ENCODE results near the gene GNL3.
"Not testable (repeated sequence)": the region's sequence is repeated elsewhere in the genome, so short reads cannot be mapped to it uniquely, and the experiment has no call there.

The GNL3 gene

DNA sequence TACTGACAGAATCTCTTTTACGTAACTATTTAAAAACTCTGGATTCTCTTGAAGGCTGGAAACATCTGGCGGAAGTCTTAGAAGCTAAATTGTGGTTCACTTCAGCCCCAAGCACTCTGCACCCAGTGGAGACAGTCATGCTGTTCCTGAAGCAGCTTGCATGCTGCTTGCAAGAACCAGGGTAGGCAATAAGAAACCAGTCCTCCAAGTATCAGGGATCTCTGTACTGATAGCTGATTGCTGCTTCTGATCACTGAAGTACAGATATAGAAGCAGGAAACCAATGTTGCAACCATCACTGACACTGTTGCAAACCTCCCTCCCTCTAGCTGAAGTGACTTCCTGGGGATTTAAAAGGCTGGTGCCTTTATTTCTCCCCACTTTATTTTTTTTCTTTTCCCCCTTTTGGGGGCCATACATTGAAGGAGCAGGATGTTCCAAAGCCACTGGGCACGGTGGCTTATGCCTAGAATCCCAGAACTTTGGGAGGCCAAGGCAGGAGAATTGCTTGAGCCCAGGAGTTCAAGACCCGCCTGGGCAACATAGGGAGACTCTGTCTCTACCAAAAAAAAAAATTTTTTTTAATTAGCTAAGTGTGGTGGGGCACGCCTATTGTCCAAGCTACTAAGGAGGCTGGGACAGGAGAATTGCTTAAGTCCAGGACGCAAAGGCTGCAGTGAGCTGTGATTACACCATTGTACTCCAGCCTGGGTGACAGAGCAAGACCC is 35.3 kb downstream of the GNL3 start:
- no peak overlapping the region for H3K9ac ChIP-seq (ENCODE audit: low read depth, low read length)

DNA sequence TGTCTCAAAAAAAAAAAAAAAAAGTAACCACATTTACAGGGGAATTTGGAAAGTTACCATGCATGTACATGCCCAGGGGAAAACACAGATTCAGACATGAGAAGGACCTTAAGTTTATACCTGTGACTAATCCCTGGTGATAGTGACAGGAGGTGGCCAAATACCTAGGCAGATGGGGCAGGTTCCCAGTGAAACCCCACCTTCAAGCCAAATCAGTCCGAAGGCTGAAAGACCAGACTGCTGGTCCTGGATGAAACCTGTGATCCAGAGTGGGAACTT is 35.8 kb downstream of the GNL3 start:
- H3K9me3 ChIP-seq (ENCODE audit: control insufficient read depth, insufficient read depth, low read length), result no peaks in the 10 kb centered on the region
- H3K4me1 ChIP-seq (ENCODE audit: insufficient read depth, low read length), result no peaks in the 10 kb centered on the region
- no peaks in the 10 kb centered on the region for H3K36me3 ChIP-seq (ENCODE audit: insufficient read depth, low read length)
- no peak overlapping the region for H3K9ac ChIP-seq (ENCODE audit: low read depth, low read length)

More for the DNA sequence above, 35.3 kb downstream of the GNL3 start:
- no peaks in the 10 kb centered on the region for H3K9me3 ChIP-seq (ENCODE audit: control insufficient read depth, insufficient read depth, low read length)
- H3K36me3 ChIP-seq (ENCODE audit: insufficient read depth, low read length), result no peaks in the 10 kb centered on the region
- H3K4me1 ChIP-seq (ENCODE audit: insufficient read depth, low read length), result no peaks in the 10 kb centered on the region

DNA sequence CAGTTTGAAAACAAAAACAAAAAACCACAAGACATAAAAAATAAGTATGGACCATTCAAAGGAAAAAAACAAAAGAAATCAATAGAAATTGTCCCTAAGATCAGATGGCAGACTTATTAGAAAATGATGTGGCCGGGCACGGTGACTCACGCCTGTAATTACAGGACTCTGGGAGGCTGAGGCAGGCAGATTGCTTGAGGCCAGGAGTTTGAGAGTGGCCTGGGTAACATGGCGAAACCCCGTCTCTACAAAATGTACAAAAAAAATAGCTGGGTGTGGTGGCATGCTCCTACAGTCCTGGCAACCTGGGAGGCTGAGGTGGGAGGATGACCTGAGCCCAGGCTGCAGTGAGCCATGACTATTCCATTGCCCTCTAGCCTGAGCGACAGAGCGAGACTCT is 36.7 kb downstream of the GNL3 start:
- Histone ChIP-seq H3K4me1 (ENCODE audit: insufficient read depth, low read length) (no peaks in the 10 kb centered on the region), H3K36me3 (ENCODE audit: insufficient read depth, low read length) (no peaks in the 10 kb centered on the region), H3K9ac (ENCODE audit: low read depth, low read length) (no peak overlapping the region), H3K9me3 (ENCODE audit: control insufficient read depth, insufficient read depth, low read length) (no peaks in the 10 kb centered on the region)

DNA sequence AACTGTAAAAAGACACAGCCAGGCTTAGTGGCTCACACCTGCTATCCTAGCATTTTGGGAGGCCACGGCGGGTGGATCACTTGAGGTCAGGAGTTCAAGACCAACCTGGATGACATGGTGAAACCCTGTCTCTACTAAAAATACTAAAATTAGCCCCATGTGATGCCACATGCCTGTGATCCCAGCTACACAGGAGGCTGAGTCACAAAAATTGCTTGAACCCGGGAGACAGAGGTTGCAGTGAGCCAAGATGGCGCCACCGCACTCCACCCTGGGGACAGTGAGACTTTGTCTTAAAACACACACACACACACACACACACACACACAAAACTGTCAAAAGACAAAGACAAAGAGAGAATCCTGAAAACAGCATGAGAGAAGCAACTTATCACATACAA is 38.1 kb downstream of the GNL3 start:
- no peaks in the 10 kb centered on the region for H3K9me3 ChIP-seq (ENCODE audit: control insufficient read depth, insufficient read depth, low read length)
- H3K4me1 ChIP-seq (ENCODE audit: insufficient read depth, low read length), result no peaks in the 10 kb centered on the region
- H3K9ac ChIP-seq (ENCODE audit: low read depth, low read length), result no peak overlapping the region
- H3K36me3 ChIP-seq (ENCODE audit: insufficient read depth, low read length), result no peaks in the 10 kb centered on the region; the same call in 1 of the 2 replicates

DNA sequence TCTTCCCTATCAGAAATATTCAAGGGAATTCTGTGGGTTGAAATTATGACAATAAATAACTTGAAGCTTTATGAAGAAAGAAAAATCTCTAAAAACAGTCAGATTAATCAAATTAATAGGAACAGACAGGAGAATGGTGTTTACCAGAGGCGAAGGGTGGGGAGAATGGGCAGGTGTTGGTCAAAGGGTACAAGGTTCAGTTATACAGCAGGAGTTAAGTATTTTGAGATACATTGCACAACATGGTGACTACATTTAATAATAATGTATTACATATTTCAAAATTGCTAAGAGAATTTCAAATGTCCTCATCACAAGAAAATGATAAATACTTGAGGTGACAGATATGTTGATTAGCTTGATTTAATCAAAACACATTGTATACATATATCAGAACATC is 38.7 kb downstream of the GNL3 start:
- no peaks in the 10 kb centered on the region for H3K9me3 ChIP-seq (ENCODE audit: control insufficient read depth, insufficient read depth, low read length)
- H3K4me1 ChIP-seq (ENCODE audit: insufficient read depth, low read length), result no peaks in the 10 kb centered on the region
- no peak overlapping the region for H3K9ac ChIP-seq (ENCODE audit: low read depth, low read length)
- H3K36me3 ChIP-seq (ENCODE audit: insufficient read depth, low read length), result no peaks in the 10 kb centered on the region; the same call in 1 of the 2 replicates

DNA sequence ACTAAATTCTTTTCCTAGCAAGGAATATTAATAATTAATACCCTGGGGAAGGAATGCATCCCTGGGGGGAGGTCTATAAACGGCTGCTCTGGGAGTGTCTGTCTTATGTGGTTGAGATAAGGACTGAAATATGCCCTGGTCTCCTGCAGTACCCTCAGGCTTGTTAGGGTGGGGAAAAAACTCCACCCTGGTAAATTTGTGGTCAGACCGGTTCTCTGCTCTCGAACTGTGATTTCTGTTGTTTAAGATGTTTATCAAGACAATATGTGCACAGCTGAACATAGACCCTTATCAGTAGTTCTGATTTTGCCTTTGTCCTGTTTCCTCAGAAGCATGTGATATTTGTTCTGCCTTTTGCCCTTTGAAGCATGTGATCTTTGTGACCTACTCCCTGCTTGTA is 42.9 kb downstream of the GNL3 start:
- not testable (repeated sequence) for H3K9ac ChIP-seq (ENCODE audit: low read depth, low read length); H3K4me1 ChIP-seq (ENCODE audit: insufficient read depth, low read length); H3K9me3 ChIP-seq (ENCODE audit: control insufficient read depth, insufficient read depth, low read length)
- peaks cover 12% of the 10 kb centered on the region for H3K36me3 ChIP-seq (ENCODE audit: insufficient read depth, low read length)

DNA sequence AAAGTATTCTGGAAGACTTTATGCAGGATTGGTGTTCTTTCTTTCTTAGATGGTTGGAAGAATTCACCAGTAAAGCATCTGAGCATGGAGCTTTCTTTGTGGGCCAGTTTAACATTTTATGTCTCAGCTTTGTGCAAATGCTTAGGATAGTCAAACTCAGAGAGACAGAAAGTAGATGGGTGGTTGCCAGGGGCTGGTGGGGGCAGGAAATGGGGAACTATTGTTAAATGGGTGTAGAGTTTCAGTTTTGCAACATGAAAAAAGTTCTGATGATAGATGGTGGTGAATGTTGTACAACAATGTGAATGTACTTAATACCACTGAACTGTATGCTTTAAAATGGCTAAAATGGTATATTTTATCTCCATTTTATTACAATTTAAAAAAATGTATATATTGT is 44.8 kb downstream of the GNL3 start:
- Histone ChIP-seq H3K4me1 (ENCODE audit: insufficient read depth, low read length) (no peaks in the 10 kb centered on the region), H3K9ac (ENCODE audit: low read depth, low read length) (no peak overlapping the region), H3K36me3 (ENCODE audit: insufficient read depth, low read length) (peaks cover 12% of the 10 kb centered on the region), H3K9me3 (ENCODE audit: control insufficient read depth, insufficient read depth, low read length) (peaks cover 3% of the 10 kb centered on the region; the same call in 1 of the 2 replicates)

DNA sequence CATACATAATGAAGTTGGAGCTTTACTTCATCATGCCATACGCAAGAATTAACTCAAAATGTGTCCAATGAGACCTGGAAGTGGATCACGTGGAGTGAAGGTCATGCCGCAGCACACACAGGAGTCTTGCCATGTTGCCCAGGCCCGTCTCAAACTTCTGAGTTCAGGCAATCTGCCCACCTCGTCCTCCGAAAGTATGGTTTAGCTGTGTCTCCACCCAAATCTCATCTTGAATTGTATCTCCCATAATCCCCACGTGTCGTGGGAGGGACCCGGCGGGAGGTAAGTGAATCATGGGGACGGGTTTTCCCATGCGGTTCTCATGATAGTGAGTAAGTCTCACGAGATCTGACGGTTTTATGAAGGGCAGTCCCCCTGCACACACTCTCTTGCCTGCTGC is 45.8 kb downstream of the GNL3 start:
- H3K36me3 ChIP-seq (ENCODE audit: insufficient read depth, low read length), result peaks cover 12% of the 10 kb centered on the region
- H3K9ac ChIP-seq (ENCODE audit: low read depth, low read length), result no peak overlapping the region
- no peaks in the 10 kb centered on the region for H3K4me1 ChIP-seq (ENCODE audit: insufficient read depth, low read length)
- peaks cover 3% of the 10 kb centered on the region; the same call in 1 of the 2 replicates for H3K9me3 ChIP-seq (ENCODE audit: control insufficient read depth, insufficient read depth, low read length)

DNA sequence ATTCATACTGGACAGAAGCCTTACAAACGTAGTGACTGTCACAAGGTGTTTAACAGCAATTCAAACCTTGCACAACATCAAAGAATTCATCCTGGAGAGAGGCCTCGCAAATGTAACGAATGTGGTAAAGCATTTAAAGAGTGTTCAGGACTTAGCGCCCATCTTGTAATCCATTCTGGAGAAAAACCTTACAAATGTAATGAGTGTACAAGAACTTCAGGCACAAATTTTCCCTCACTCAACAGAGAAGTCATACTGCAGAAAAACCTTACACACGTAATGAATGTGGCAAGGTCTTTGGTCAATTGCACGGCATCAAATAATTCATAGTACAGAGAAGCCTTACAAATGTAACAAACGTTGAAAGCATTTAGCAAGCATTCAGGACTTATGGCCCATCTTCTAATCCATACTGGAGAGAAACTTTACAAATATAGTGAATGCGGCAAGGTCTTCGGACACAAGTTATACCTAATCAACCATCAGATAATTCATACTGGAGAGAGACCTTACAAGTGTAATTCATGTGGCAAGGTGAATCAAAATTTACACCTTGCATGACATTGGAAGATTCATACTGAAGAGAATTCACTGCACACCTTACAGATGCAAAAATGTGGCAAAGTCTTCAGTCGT is 47.5 kb downstream of the GNL3 start:
- H3K36me3 ChIP-seq (ENCODE audit: insufficient read depth, low read length), result peaks cover 18% of the 10 kb centered on the region

DNA sequence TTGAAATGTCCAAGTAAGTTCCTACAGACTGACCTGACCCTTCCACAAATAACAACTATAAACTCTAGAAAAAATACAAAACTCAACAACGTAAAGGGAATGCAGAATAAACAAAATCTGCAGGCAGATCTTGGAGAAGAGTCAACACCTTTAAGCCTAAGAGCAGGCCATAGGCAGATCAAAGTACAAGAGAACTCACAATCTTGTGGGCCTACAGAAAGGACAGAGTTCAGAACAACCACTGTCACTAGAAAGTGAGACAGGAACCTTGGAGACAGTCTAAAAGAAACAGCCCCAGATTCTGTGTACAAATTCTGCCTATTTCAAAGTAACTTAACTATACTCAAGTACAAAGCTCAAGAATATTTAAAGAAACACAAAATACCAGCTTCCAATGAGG is 53.9 kb downstream of the GNL3 start:
- no peaks in the 10 kb centered on the region for H3K4me1 ChIP-seq (ENCODE audit: insufficient read depth, low read length)
- no peak overlapping the region for H3K9ac ChIP-seq (ENCODE audit: low read depth, low read length)
- peaks cover 9% of the 10 kb centered on the region for H3K36me3 ChIP-seq (ENCODE audit: insufficient read depth, low read length)
- H3K9me3 ChIP-seq (ENCODE audit: control insufficient read depth, insufficient read depth, low read length), result no peaks in the 10 kb centered on the region

More for the DNA sequence above, 47.5 kb downstream of the GNL3 start:
- H3K9ac ChIP-seq (ENCODE audit: low read depth, low read length), result no peak overlapping the region
- H3K9me3 ChIP-seq (ENCODE audit: control insufficient read depth, insufficient read depth, low read length), result peaks cover 3% of the 10 kb centered on the region; the same call in 1 of the 2 replicates
- no peaks in the 10 kb centered on the region for H3K4me1 ChIP-seq (ENCODE audit: insufficient read depth, low read length)

DNA sequence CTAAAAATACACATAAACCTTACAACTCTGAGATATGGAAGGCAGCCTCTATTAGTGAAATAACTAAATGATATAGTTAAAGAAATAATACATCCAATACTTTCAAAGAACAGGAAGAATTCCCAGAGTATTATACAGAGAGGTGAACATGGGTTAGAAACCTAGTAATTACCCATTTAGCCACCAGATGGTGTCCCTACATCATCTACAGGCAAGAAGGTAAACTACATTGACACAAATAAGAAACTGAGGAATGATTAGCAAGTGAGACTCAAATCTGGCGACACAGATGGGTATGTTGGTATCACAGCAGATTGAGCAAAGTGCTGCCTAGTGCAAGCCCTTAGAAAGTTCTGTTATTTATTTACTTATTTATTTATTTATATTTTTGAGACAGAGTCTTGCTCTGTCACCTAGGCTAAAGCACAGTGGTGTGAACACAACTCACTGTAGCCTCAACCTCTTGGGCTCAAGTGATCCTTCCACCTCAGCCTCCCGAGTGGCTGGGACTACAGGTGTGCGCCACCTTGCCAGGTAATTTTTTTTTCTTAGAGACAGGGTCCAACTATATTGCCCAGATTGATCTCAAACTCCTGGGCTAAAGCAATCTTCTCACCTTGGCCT is 56.7 kb downstream of the GNL3 start:
- Histone ChIP-seq H3K4me1 (ENCODE audit: insufficient read depth, low read length) (no peaks in the 10 kb centered on the region), H3K9me3 (ENCODE audit: control insufficient read depth, insufficient read depth, low read length) (no peaks in the 10 kb centered on the region), H3K36me3 (ENCODE audit: insufficient read depth, low read length) (peaks cover 10% of the 10 kb centered on the region), H3K9ac (ENCODE audit: low read depth, low read length) (no peak overlapping the region)

DNA sequence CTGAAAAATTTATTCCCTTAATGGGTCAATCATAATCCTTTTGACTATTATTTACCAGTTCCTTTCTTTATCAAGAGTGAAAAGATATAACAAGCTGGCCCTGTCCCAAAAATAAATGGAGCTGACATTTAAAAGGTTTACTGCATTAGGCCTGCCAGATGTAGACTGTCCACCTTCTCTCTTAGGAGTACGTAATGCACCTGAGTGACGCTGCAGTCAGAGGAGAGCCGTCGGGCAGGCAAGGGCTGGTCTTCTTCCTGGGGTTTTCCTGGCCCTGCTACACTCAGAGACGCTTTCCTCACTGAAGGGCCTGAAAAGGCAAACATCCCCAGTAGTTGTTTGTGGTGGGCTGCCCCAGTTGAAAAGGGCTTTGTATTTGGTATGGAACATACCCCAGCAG is 57.3 kb downstream of the GNL3 start:
- Histone ChIP-seq H3K9ac (ENCODE audit: low read depth, low read length) (no peak overlapping the region), H3K4me1 (ENCODE audit: insufficient read depth, low read length) (no peaks in the 10 kb centered on the region), H3K9me3 (ENCODE audit: control insufficient read depth, insufficient read depth, low read length) (no peaks in the 10 kb centered on the region), H3K36me3 (ENCODE audit: insufficient read depth, low read length) (peaks cover 10% of the 10 kb centered on the region)

DNA sequence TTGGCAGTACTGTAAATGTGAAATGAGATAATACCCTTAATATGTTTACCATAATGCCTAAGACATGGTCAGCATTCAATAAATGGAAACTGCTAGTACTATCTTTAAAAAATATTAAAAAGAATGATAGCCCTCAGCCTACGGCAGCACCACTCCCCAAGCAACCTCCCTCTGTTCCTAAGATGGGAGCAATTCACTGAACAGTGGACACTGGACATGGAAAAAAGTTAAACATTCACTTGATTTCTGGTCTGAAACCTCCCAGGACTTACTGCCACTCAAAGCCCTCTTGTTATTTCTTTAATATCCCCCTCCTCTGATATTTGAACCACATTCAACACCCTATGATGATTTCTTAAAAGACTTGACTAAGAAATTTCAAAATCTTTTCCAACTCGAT is 57.9 kb downstream of the GNL3 start:
- no peaks in the 10 kb centered on the region for H3K9me3 ChIP-seq (ENCODE audit: control insufficient read depth, insufficient read depth, low read length)
- no peaks in the 10 kb centered on the region for H3K4me1 ChIP-seq (ENCODE audit: insufficient read depth, low read length)
- peaks cover 10% of the 10 kb centered on the region for H3K36me3 ChIP-seq (ENCODE audit: insufficient read depth, low read length)
- H3K9ac ChIP-seq (ENCODE audit: low read depth, low read length), result no peak overlapping the region

All from ES-I3 (cell line).